Lower leg skin (tissue), 4 donors: ENCODE results near the gene TMEM272. TPM values are rescaled to one million over a fixed set of nuclear protein-coding genes. Genes with fewer than 3 reads are reported as not detected.

Experiments used
- DNase-seq, 2 donors: peaks; one replicate each; pipeline ENCODE4 v3.0.0-alpha.2; 2019; ENCODE audit warnings: low spot score in 2 of 2
- H3K4me3 ChIP-seq: fragments of 200-600 bp; sonication (generic); 2 replicates; pipeline ENCODE4 v1.5.1; 2017; ENCODE audit warnings: mild to moderate bottlenecking, low read depth; ENCODE audit not compliant: poor library complexity, severe bottlenecking
- POLR2A ChIP-seq, 2 donors: fragments of 450-650 bp; IDR thresholded peaks; one replicate each; pipeline ENCODE4 v1.6.1; 2016 to 2017; ENCODE audit warnings: antibody characterized with exemption in 2 of 2, mild to moderate bottlenecking in 1 of 2, moderate library complexity in 1 of 2
- WGBS, 2 donors: methylation state at CpG; one replicate each; pipeline ENCODE4 v1.1.5; 2018; 5-methylcytosine and 5-hydroxymethylcytosine counted together
- intact Hi-C: fragments of 100-400 bp; cut with DNase I; formaldehyde crosslinking; loops from one replicate; pipeline ENCODE4 v1.15.0; 2023; ENCODE audit warnings: low total_unique reads
- total RNA-seq, 4 donors: library from RNA; depleted of rRNA; stranded (reverse); fragments of >200 nt; gene quantifications; one replicate each; pipeline ENCODE4 v1.1.0, GENCODE V29; 2016
- TF ChIP-seq, protein P1 (sequence below), 3 donors: fragments of 450-650 bp; IDR thresholded peaks; one replicate each; pipeline ENCODE4 v1.5.1; 2016; ENCODE audit warnings: antibody characterized with exemption in 3 of 3, mild to moderate bottlenecking in 3 of 3, moderate library complexity in 2 of 3

Gene TMEM272
- total RNA-seq, 4 donors from 2014 or later, result 0.32 TPM; not detected in 3

DNA sequence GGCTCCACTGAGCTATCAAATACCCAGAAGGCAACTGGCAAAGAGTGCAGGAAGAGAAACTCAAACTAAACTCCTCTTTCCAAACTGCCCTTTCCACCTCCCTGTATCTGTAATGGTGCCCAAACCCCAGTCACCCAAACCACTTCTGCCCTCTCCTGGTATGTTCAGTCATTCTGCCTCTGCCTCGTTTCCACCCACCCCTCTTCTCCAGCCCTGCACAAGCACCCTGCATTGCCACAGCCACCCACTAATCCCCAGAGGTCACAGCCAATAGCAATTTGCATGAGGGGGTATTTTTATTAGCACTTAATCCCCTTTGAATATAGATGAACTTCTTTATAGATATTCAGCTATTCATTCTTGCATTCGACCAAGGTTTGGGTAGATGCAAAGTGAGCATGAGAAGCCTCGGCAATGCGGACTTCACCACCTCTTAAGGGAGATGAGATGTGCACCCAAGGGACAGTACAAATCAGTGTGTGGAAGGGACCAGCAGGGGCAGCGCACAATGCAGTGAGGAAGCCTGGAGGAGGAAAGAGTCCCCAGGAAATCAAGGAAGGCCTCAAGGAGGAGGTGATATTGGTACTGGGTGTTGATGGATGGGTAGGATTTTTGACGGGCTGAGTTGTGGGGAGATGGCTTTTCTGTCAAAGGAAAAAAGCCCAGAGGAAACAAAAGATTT, 12.4 kb downstream of the TMEM272 start:
- no peak for DNase-seq
- TF ChIP-seq, protein P1, sequence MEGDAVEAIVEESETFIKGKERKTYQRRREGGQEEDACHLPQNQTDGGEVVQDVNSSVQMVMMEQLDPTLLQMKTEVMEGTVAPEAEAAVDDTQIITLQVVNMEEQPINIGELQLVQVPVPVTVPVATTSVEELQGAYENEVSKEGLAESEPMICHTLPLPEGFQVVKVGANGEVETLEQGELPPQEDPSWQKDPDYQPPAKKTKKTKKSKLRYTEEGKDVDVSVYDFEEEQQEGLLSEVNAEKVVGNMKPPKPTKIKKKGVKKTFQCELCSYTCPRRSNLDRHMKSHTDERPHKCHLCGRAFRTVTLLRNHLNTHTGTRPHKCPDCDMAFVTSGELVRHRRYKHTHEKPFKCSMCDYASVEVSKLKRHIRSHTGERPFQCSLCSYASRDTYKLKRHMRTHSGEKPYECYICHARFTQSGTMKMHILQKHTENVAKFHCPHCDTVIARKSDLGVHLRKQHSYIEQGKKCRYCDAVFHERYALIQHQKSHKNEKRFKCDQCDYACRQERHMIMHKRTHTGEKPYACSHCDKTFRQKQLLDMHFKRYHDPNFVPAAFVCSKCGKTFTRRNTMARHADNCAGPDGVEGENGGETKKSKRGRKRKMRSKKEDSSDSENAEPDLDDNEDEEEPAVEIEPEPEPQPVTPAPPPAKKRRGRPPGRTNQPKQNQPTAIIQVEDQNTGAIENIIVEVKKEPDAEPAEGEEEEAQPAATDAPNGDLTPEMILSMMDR (IDR thresholded peaks at IDR 0.05), result no peak
- no peak for TF ChIP-seq POLR2A (IDR thresholded peaks at IDR 0.05)
- intact Hi-C loops, result no loop called here
- 72% methylated on average over 6 of the region's 6 CpGs for WGBS, 2 donors
- H3K4me3 ChIP-seq, result no peak overlapping the region

DNA sequence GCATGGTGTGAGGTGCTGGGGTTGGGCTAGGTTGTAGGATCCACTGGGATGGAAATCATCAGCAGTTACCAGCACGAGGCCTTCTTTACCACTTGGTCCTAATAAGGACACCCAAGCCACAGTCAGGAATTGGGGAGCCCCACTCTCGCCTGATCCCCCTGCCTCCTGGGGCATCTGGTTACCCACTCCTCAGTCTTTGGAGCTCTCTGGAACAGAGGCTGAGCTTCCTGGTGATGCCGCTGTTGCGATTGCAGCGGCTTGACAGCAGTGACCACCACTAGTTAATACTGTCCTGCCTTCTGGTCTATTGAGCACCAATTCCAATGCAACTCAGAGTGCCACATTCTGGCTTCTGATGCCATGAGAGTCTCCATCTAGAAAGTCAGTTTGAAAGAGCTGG, 13.5 kb downstream of the TMEM272 start:
- WGBS, 2 donors, result 94 to 96% methylated on average over 5 of the region's 5 CpGs
- TF ChIP-seq POLR2A (IDR thresholded peaks at IDR 0.05), result no peak
- TF ChIP-seq, protein P1 (IDR thresholded peaks at IDR 0.05), result no peak
- no peak overlapping the region for H3K4me3 ChIP-seq
- no peak for DNase-seq
- intact Hi-C loops, result no loop called here

DNA sequence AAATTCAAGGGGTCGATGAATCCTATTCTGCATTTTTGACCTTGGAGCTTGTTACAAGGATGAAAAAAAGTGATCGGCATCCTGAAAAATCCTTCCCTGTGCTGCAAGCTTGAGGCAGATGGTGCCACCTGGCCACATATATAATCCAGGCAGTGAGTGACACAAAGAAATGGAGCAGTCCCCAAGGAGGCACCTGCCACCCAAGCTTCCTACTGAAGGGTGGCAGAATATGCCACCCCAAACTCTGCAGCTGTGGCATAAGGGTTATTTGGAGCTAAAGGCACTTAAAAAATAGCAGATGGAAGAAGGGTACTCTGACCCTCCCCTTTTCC, 15.4 kb downstream of the TMEM272 start:
- DNase-seq, result no peak
- no peak for TF ChIP-seq POLR2A (IDR thresholded peaks at IDR 0.05)
- TF ChIP-seq, protein P1 (IDR thresholded peaks at IDR 0.05), result no peak
- H3K4me3 ChIP-seq, result no peak overlapping the region
- intact Hi-C loops, result no loop called here
- WGBS, 2 donors, result 98% methylated on average over 2 of the region's 2 CpGs

DNA sequence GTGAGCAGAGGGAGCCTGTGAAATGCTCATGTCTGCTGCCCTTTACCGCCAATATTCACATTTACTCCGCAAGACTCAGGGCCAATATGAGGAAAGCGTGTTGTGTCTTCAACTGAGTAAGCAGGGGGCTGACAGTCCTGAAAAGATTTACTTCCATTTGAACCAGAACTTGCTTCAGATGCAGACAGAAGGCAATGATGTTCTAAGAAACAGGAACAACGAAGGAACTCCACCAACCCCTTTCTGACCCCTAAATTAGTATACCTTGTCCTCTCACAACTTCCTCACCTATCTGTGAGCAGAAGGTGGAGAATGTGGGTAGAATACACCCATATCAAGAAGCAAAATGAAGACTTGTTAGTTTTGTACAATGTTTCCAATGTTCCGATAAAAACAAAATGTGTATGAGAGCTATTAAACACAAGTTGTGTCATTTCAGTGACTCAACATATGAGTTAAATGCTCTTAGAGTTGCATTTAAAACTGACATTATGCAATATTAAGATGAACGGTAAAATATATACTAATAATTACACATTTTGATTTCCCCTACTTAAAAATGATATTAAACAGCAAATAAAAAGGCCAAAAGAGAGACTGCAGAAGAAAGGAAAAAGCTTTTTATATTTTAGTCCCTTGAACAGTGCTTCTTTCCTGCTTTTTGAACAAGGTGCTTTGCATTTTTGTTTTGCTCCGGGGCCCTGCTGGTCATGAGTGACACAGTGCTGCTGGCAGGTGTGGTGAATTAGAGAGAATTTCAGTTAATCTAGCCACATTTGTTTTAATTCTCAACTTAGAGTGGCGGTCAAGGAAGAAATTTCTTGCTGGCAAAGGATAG, 16.0 kb downstream of the TMEM272 start:
- DNase-seq, result no peak
- H3K4me3 ChIP-seq, result no peak overlapping the region
- 92% methylated on average over 8 of the region's 8 CpGs for WGBS, 2 donors
- intact Hi-C loops, result no loop called here
- no peak for TF ChIP-seq POLR2A (IDR thresholded peaks at IDR 0.05)
- TF ChIP-seq, protein P1 (IDR thresholded peaks at IDR 0.05), result no peak

DNA sequence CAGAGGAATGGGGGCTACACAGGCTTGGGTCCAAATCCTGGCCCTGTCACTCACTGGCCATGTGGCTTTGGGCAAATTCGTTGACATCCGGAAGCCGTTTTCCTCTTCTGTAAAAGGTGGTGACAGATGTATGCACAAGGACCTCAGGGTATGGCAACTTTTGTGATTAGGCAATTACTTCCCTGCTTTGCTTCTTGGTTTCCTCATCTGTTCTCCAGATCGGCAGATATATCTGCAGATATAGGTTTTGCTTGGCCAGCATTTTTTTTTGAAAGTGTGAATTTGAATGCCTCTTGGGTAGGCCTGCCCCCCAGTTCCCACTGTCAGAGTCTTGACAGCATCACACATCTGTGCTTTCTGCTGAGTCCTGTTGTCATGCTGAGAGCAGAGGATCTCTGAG, 17.7 kb downstream of the TMEM272 start:
- 44 to 61% methylated on average over 4 of the region's 4 CpGs for WGBS, 2 donors
- no peak overlapping the region for H3K4me3 ChIP-seq
- TF ChIP-seq POLR2A (IDR thresholded peaks at IDR 0.05), result no peak
- no peak for DNase-seq
- intact Hi-C loops, result no loop called here

DNA sequence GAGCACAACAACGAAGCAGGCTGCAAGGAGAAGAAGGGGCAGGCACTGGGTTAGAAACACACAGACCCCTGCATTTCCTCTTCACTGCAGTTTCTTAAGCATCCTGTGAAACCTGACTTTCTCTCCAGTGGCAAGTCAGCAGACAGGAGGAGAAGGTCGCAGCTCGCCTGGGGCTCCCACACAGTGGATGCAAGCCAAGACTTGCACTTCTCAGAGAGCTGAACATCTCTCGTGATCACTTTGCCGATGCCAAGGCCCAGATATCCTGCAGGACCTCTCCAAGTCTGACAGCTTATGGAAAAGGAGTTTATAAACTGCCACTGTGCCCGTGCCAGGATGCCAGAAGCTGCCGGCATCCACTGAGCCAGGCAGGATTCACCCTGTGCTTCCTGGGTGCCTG, 18.4 kb downstream of the TMEM272 start:
- no peak for TF ChIP-seq POLR2A (IDR thresholded peaks at IDR 0.05)
- TF ChIP-seq, protein P1 (IDR thresholded peaks at IDR 0.05), result no peak
- no peak overlapping the region for H3K4me3 ChIP-seq
- intact Hi-C loops, result no loop called here
- no peak for DNase-seq
- WGBS, 2 donors, result 17 to 20% methylated on average over 7 of the region's 7 CpGs
